Glutamatergic neuron (in vitro differentiated cells): ENCODE results near the gene PLA2G10. TPM values are rescaled to one million over a fixed set of nuclear protein-coding genes. Genes with fewer than 3 reads are reported as not detected.
"Not testable (repeated sequence)": the region's sequence is repeated elsewhere in the genome, so short reads cannot be mapped to it uniquely, and the experiment has no call there.

Experiments
- DNase-seq: peaks from one replicate; pipeline ENCODE4 v3.0.0; 2022
- H3K27ac Mint-ChIP-seq: one replicate; pipeline ENCODE4 v1.8.0; 2020; ENCODE audit warnings: mild to moderate bottlenecking, mixed read lengths, inconsistent platforms; ENCODE audit not compliant: unreplicated experiment
- H3K27me3 Mint-ChIP-seq: one replicate; pipeline ENCODE4 v1.8.0; 2020; ENCODE audit warnings: mild to moderate bottlenecking, moderate library complexity, mixed read lengths, inconsistent platforms; ENCODE audit not compliant: unreplicated experiment
- H3K36me3 Mint-ChIP-seq: one replicate; pipeline ENCODE4 v1.8.0; 2020; ENCODE audit warnings: mild to moderate bottlenecking, mixed read lengths, inconsistent platforms; ENCODE audit not compliant: unreplicated experiment
- H3K4me1 Mint-ChIP-seq: one replicate; pipeline ENCODE4 v1.8.0; 2020; ENCODE audit warnings: mild to moderate bottlenecking, low read depth, mixed read lengths, inconsistent platforms; ENCODE audit not compliant: unreplicated experiment
- H3K4me3 Mint-ChIP-seq: one replicate; pipeline ENCODE4 v1.8.0; 2020; ENCODE audit warnings: mild to moderate bottlenecking, mixed read lengths, inconsistent platforms; ENCODE audit not compliant: unreplicated experiment
- H3K9me3 Mint-ChIP-seq: one replicate; pipeline ENCODE4 v1.8.0; 2020; ENCODE audit warnings: mild to moderate bottlenecking, moderate library complexity, mixed read lengths, inconsistent platforms; ENCODE audit not compliant: unreplicated experiment
- CTCF ChIP-seq: fragments of 200-600 bp; sonication (generic); IDR thresholded peaks from one replicate; pipeline ENCODE4 v1.5.0; 2021; ENCODE audit not compliant: partially characterized antibody, unreplicated experiment
- total RNA-seq: library from RNA; stranded (reverse); fragmentation: NEBNext Ultra II Directional; extraction: Animal tissue kit (Norgen Biotek cat#: 25700); gene quantifications from one replicate; pipeline ENCODE4 v1.2.1, GENCODE V29; 2021; ENCODE audit not compliant: unreplicated experiment

The PLA2G10 gene
- total RNA-seq, 1 donor from 2014 or later: not detected

GRCh38 chr16:14682121-14682520, 12.0 kb downstream of the PLA2G10 start:
- H3K4me1 Mint-ChIP-seq: no peaks in the 10 kb centered on the region
- peaks cover 9% of the 10 kb centered on the region for H3K36me3 Mint-ChIP-seq
- no peak for TF ChIP-seq CTCF
- no peak overlapping the region for H3K4me3 Mint-ChIP-seq
- peaks cover 2% of the 10 kb centered on the region for H3K27me3 Mint-ChIP-seq
- DNase-seq: no peak
- no peaks in the 10 kb centered on the region for H3K9me3 Mint-ChIP-seq
- no peak overlapping the region for H3K27ac Mint-ChIP-seq

DNA sequence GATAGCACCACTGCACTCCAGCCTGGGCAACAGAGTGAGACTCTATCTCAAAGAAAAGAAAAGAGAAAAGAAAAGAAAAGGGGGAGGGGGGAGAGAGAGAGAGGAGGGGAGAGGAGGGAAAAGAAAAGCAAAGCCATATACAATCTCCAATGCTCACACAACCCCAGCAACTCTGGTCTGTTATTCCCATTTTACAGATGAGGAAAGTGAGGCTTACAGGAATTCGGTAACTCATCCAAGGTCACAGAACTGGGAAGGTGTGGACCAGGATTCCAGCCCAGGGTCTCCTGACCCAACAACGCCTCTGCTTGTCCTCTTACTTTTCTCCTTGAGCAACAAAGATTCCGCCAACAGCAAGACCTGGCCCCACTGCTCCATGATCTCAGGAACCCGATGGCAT, 13.0 kb downstream of the PLA2G10 start:
- Mint-ChIP-seq H3K36me3 (peaks cover 9% of the 10 kb centered on the region), H3K9me3 (no peaks in the 10 kb centered on the region), H3K27me3 (peaks cover 2% of the 10 kb centered on the region), H3K4me3 (no peak overlapping the region), H3K27ac (no peak overlapping the region), H3K4me1 (no peaks in the 10 kb centered on the region)
- TF ChIP-seq CTCF: no peak
- no peak for DNase-seq

- H3K9me3 Mint-ChIP-seq, H3K27me3 Mint-ChIP-seq, DNase-seq, H3K36me3 Mint-ChIP-seq, H3K4me3 Mint-ChIP-seq, H3K27ac Mint-ChIP-seq, H3K4me1 Mint-ChIP-seq: not testable (repeated sequence)
These were observed 13.7 kb downstream of the PLA2G10 start for GRCh38 chr16:14680396-14680795.

GRCh38 chr16:14678748-14679497, 15.2 kb downstream of the PLA2G10 start:
- Mint-ChIP-seq H3K4me1 (no peaks in the 10 kb centered on the region), H3K4me3 (no peak overlapping the region), H3K27ac (no peak overlapping the region), H3K27me3 (peaks cover 2% of the 10 kb centered on the region), H3K36me3 (peaks cover 9% of the 10 kb centered on the region), H3K9me3 (no peaks in the 10 kb centered on the region)
- DNase-seq: no peak
- no peak for TF ChIP-seq CTCF

DNA sequence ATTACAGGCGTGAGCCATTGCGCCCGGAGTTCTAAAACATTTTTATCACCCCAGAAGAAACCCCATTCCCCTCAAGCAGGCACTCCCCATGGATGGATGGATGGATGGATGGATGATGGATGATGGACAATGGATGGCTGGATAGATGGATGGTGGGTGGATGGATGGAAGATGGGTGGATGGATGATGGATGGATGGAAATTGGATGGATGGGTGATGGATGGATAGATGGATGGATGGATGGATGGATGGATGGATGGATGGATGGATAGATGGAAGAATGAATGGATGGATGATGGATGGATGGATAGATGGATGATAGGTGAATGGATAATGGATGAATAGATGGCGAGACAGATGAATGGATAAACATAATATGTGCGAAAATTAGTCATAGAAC, 16.5 kb downstream of the PLA2G10 start:
- no peak for TF ChIP-seq CTCF
- Mint-ChIP-seq H3K4me1 (no peaks in the 10 kb centered on the region), H3K27me3 (peaks cover 2% of the 10 kb centered on the region), H3K27ac (no peak overlapping the region), H3K36me3 (peaks cover 9% of the 10 kb centered on the region), H3K9me3 (no peaks in the 10 kb centered on the region), H3K4me3 (no peak overlapping the region)
- no peak for DNase-seq
